HG03571 (cell line): Measurements from ENCODE around the gene MYCN.

Experiments
- ATAC-seq: cut with Tn5 transposase; IDR thresholded peaks from one replicate; pipeline ENCODE4 v1.9.1; 2021; ENCODE audit not compliant: unreplicated experiment

The MYCN gene

GRCh38 chr2:15992457-15993231 is 52.3 kb downstream of the MYCN start:
- ATAC-seq: no peak

- ATAC-seq: no peak
These were observed 52.9 kb downstream of the MYCN start for GRCh38 chr2:15993232-15993610.

GRCh38 chr2:15993666-15994065 is 53.3 kb downstream of the MYCN start:
- no peak for ATAC-seq

- no peak for ATAC-seq
These were observed 55.3 kb downstream of the MYCN start for GRCh38 chr2:15995603-15996002.
